Neural cell (in vitro differentiated cells): ENCODE measurements around the gene THAP12. TPM values are rescaled to one million over a fixed set of nuclear protein-coding genes. Genes with fewer than 3 reads are reported as not detected.

Experiments
- H2AFZ ChIP-seq: fragments of 200-600, 300-800 bp; sonication (generic), shearing (Covaris generic); 2 replicates; pipeline ENCODE4 v1.6.0; 2014; ENCODE audit warnings: low read depth, mild to moderate bottlenecking, antibody characterized with exemption, low read length, moderate library complexity
- H3F3A ChIP-seq: fragments of 200-600 bp; shearing (Covaris generic); 2 replicates; pipeline ENCODE4 v1.6.1; 2016; ENCODE audit warnings: mild to moderate bottlenecking, moderate library complexity, mixed read lengths, antibody characterized with exemption, low read length; ENCODE audit not compliant: insufficient read depth, poor library complexity, severe bottlenecking
- H3K27ac ChIP-seq: fragments of 200-600, 300-800 bp; sonication (generic), shearing (Covaris generic); 2 replicates; pipeline ENCODE4 v1.5.1; 2014; ENCODE audit warnings: mild to moderate bottlenecking, low read length, moderate library complexity
- H3K27me3 ChIP-seq: fragments of 300-800, 200-600 bp; sonication (generic), shearing (Covaris generic); 2 replicates; pipeline ENCODE4 v1.6.0; 2014; ENCODE audit warnings: mild to moderate bottlenecking, low read depth, low read length, moderate library complexity; ENCODE audit not compliant: insufficient read depth
- H3K36me3 ChIP-seq: fragments of 300-800, 200-600 bp; sonication (generic), shearing (Covaris generic); 2 replicates; pipeline ENCODE4 v1.5.1; 2014; ENCODE audit warnings: mild to moderate bottlenecking, antibody characterized with exemption, low read length, moderate library complexity; ENCODE audit not compliant: insufficient read depth
- H3K4me2 ChIP-seq: fragments of 300-800, 200-600 bp; sonication (generic), shearing (Covaris generic); 2 replicates; pipeline ENCODE4 v1.6.0; 2014; ENCODE audit warnings: mild to moderate bottlenecking, low read length
- H3K4me3 ChIP-seq: fragments of 300-800, 200-600 bp; sonication (generic), shearing (Covaris generic); 2 replicates; pipeline ENCODE4 v1.5.1; 2014; ENCODE audit warnings: mild to moderate bottlenecking, low read length, moderate library complexity
- H3K79me2 ChIP-seq: fragments of 200-600 bp; shearing (Covaris generic); replicated peaks from 2 replicates; pipeline ENCODE4 v1.6.0; 2014; ENCODE audit warnings: mild to moderate bottlenecking, low read length, moderate library complexity; ENCODE audit not compliant: insufficient read depth
- H3K9ac ChIP-seq: fragments of 300-800, 200-600 bp; sonication (generic), shearing (Covaris generic); 2 replicates; pipeline ENCODE4 v1.6.1; 2016; ENCODE audit warnings: mild to moderate bottlenecking, low read length, mixed read lengths
- H3K9me2 ChIP-seq: fragments of 200-600 bp; shearing (Covaris generic); 2 replicates; pipeline ENCODE4 v1.6.1; 2016; ENCODE audit warnings: mild to moderate bottlenecking, low read length, mixed read lengths; ENCODE audit not compliant: insufficient read depth
- H3K9me3 ChIP-seq: fragments of 200-600, 300-800 bp; sonication (generic), shearing (Covaris generic); 2 replicates; pipeline ENCODE4 v1.6.1; 2016; ENCODE audit warnings: mild to moderate bottlenecking, mixed run types, low read length, moderate library complexity, mixed read lengths
- H4K20me1 ChIP-seq: fragments of 200-600 bp; shearing (Covaris generic); 2 replicates; pipeline ENCODE4 v1.6.1; 2016; ENCODE audit warnings: mild to moderate bottlenecking, mixed run types; ENCODE audit not compliant: insufficient read depth
- EP300 ChIP-seq: fragments of 450-650 bp; conservative IDR thresholded peaks from 2 replicates; pipeline ENCODE4 v1.6.1; 2014; ENCODE audit warnings: antibody characterized with exemption, mild to moderate bottlenecking, moderate library complexity; ENCODE audit not compliant: poor library complexity, severe bottlenecking
- EZH2 ChIP-seq: fragments of 200-600, 300-800 bp; shearing (Covaris generic), sonication (generic); IDR thresholded peaks from 2 replicates; pipeline ENCODE4 v1.6.1; 2014; ENCODE audit warnings: antibody characterized with exemption, low read length, borderline replicate concordance, mild to moderate bottlenecking; ENCODE audit not compliant: insufficient read depth, poor library complexity, severe bottlenecking
- MXI1 ChIP-seq: fragments of 450-650 bp; conservative IDR thresholded peaks from 2 replicates; pipeline ENCODE4 v1.6.1; 2014; ENCODE audit warnings: antibody characterized with exemption, mild to moderate bottlenecking; ENCODE audit not compliant: poor library complexity, severe bottlenecking
- POLR2AphosphoS5 ChIP-seq: IDR thresholded peaks from 2 replicates; pipeline ENCODE4 v1.6.1; 2012
- RAD21 ChIP-seq: fragments of 450-650 bp; conservative IDR thresholded peaks from 2 replicates; pipeline ENCODE4 v1.6.1; 2014; ENCODE audit warnings: antibody characterized with exemption, mild to moderate bottlenecking, moderate library complexity
- SMC3 ChIP-seq: fragments of 450-650 bp; conservative IDR thresholded peaks from 2 replicates; pipeline ENCODE4 v1.6.1; 2014; ENCODE audit warnings: antibody characterized with exemption, mild to moderate bottlenecking, moderate library complexity; ENCODE audit not compliant: poor library complexity
- TAF1 ChIP-seq: IDR thresholded peaks from 2 replicates; pipeline ENCODE4 v1.6.1; 2012; ENCODE audit warnings: low read depth
- polyA plus RNA-seq: library from polyadenylated mRNA; depleted of rRNA; stranded (reverse); fragments of >200 nt; gene quantifications from 2 replicates; pipeline ENCODE4 v1.2.3, GENCODE V29; 2014
- TF ChIP-seq, protein P1 (sequence below): fragments of 450-650 bp; IDR thresholded peaks from 2 replicates; pipeline ENCODE4 v1.5.1; 2014; ENCODE audit warnings: antibody characterized with exemption, mild to moderate bottlenecking, moderate library complexity; ENCODE audit not compliant: poor library complexity, severe bottlenecking
- TF ChIP-seq, protein P2 (sequence below): IDR thresholded peaks from 2 replicates; pipeline ENCODE4 v1.6.1; 2012; ENCODE audit warnings: borderline replicate concordance

The THAP12 gene
- polyA plus RNA-seq, 1 donor from 2014 or later: 110 TPM

DNA sequence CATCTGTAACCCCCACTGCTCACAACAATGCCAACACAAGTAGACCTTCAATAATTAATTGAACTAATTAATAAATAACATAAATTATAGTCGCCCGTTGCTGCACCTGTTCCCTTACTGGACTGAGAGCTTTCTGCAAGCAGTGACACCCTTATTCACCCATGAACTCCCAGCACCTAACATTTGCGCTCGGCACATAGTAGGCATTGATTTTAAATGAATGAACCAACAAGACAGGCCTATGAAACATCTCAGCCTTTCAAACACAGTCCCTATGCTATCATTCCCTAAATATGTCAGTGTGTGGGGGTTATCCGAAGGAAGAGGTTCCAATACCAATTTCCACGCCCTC lies 1.1 kb downstream of the THAP12 start:
- no peak for TF ChIP-seq POLR2AphosphoS5
- TF ChIP-seq RAD21: no peak
- TF ChIP-seq EZH2: no peak
- TF ChIP-seq TAF1: no peak
- TF ChIP-seq, protein P1, sequence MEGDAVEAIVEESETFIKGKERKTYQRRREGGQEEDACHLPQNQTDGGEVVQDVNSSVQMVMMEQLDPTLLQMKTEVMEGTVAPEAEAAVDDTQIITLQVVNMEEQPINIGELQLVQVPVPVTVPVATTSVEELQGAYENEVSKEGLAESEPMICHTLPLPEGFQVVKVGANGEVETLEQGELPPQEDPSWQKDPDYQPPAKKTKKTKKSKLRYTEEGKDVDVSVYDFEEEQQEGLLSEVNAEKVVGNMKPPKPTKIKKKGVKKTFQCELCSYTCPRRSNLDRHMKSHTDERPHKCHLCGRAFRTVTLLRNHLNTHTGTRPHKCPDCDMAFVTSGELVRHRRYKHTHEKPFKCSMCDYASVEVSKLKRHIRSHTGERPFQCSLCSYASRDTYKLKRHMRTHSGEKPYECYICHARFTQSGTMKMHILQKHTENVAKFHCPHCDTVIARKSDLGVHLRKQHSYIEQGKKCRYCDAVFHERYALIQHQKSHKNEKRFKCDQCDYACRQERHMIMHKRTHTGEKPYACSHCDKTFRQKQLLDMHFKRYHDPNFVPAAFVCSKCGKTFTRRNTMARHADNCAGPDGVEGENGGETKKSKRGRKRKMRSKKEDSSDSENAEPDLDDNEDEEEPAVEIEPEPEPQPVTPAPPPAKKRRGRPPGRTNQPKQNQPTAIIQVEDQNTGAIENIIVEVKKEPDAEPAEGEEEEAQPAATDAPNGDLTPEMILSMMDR: no peak
- TF ChIP-seq EP300: no peak
- TF ChIP-seq, protein P2, sequence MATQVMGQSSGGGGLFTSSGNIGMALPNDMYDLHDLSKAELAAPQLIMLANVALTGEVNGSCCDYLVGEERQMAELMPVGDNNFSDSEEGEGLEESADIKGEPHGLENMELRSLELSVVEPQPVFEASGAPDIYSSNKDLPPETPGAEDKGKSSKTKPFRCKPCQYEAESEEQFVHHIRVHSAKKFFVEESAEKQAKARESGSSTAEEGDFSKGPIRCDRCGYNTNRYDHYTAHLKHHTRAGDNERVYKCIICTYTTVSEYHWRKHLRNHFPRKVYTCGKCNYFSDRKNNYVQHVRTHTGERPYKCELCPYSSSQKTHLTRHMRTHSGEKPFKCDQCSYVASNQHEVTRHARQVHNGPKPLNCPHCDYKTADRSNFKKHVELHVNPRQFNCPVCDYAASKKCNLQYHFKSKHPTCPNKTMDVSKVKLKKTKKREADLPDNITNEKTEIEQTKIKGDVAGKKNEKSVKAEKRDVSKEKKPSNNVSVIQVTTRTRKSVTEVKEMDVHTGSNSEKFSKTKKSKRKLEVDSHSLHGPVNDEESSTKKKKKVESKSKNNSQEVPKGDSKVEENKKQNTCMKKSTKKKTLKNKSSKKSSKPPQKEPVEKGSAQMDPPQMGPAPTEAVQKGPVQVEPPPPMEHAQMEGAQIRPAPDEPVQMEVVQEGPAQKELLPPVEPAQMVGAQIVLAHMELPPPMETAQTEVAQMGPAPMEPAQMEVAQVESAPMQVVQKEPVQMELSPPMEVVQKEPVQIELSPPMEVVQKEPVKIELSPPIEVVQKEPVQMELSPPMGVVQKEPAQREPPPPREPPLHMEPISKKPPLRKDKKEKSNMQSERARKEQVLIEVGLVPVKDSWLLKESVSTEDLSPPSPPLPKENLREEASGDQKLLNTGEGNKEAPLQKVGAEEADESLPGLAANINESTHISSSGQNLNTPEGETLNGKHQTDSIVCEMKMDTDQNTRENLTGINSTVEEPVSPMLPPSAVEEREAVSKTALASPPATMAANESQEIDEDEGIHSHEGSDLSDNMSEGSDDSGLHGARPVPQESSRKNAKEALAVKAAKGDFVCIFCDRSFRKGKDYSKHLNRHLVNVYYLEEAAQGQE: no peak
- no peak for TF ChIP-seq SMC3
- no peak for TF ChIP-seq MXI1
- H3K4me3 ChIP-seq: peak overlapping the region; percentile 85
- peak overlapping the region; percentile 73 for H3K9ac ChIP-seq
- peak overlapping the region; percentile 80 for H3K4me2 ChIP-seq
- no peaks in the 10 kb centered on the region for H3K27me3 ChIP-seq
- H2AFZ ChIP-seq: no peak overlapping the region
- no peaks in the 10 kb centered on the region for H3K9me3 ChIP-seq
- H3K27ac ChIP-seq: peak overlapping the region; percentile 42
- H3F3A ChIP-seq: no peaks in the 10 kb centered on the region
- no peaks in the 10 kb centered on the region for H4K20me1 ChIP-seq
- no peaks in the 10 kb centered on the region for H3K36me3 ChIP-seq
- no peaks in the 10 kb centered on the region for H3K9me2 ChIP-seq
- H3K79me2 ChIP-seq: peaks cover 64% of the 10 kb centered on the region

DNA sequence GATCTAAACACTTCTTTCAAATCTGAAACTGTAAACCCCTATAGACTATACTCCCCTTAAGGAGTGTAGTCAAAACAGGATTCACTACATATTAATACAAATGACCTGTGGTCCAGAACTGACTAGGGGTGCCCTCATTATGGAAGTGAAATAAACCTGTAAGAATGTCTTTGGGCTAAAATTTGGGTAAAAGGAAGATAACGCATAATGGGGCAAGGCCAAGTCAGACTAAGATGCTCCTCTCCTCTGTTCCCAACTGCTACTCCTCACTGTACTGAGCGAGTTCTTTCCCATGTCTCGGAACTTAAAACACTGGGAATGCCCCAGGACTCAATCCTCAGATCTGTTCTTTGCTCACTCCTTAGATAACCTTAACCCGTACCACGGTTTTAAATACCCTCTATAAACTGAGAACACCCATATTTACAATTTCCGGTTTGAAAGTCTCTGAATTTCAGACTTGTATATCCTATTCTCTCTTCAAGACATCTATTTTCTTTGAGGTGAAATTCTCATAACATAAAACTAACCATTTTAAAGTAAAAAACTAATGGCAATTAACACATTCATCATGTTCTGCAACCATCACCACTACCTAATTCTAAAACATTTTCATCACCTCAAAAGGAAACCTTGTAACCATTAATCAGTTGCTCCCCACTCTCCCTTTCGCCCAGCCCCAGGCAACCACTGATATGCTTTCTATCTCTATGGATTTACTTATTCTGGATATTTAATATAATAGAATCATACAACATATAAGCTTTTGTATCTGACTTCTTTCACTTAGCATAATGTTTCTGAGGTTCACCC lies 4.0 kb downstream of the THAP12 start:
- H3K4me3 ChIP-seq: no peak overlapping the region
- H3K27ac ChIP-seq: no peak overlapping the region
- H3K27me3 ChIP-seq: no peaks in the 10 kb centered on the region
- H3K4me2 ChIP-seq: no peak overlapping the region
- H2AFZ ChIP-seq: no peak overlapping the region
- no peaks in the 10 kb centered on the region for H3F3A ChIP-seq
- no peaks in the 10 kb centered on the region for H3K36me3 ChIP-seq
- TF ChIP-seq EP300 (no peak), MXI1 (no peak), EZH2 (no peak), SMC3 (no peak), RAD21 (no peak), TAF1 (no peak), POLR2AphosphoS5 (no peak)
- TF ChIP-seq, protein P2: no peak
- TF ChIP-seq, protein P1: no peak
- H4K20me1 ChIP-seq: no peaks in the 10 kb centered on the region
- H3K9ac ChIP-seq: no peak overlapping the region
- H3K9me3 ChIP-seq: no peaks in the 10 kb centered on the region
- H3K9me2 ChIP-seq: no peaks in the 10 kb centered on the region
- peaks cover 67% of the 10 kb centered on the region for H3K79me2 ChIP-seq
